HG03060 (cell line): ENCODE results near the gene ZNF790.
"Not testable (repeated sequence)": the region's sequence is repeated elsewhere in the genome, so short reads cannot be mapped to it uniquely, and the experiment has no call there.

ENCODE experiments used
- ATAC-seq: cut with Tn5 transposase; IDR thresholded peaks from one replicate; pipeline ENCODE4 v1.9.1; 2021; ENCODE audit warnings: low read depth, moderate number of reproducible peaks; ENCODE audit not compliant: unreplicated experiment

The ZNF790 gene

DNA sequence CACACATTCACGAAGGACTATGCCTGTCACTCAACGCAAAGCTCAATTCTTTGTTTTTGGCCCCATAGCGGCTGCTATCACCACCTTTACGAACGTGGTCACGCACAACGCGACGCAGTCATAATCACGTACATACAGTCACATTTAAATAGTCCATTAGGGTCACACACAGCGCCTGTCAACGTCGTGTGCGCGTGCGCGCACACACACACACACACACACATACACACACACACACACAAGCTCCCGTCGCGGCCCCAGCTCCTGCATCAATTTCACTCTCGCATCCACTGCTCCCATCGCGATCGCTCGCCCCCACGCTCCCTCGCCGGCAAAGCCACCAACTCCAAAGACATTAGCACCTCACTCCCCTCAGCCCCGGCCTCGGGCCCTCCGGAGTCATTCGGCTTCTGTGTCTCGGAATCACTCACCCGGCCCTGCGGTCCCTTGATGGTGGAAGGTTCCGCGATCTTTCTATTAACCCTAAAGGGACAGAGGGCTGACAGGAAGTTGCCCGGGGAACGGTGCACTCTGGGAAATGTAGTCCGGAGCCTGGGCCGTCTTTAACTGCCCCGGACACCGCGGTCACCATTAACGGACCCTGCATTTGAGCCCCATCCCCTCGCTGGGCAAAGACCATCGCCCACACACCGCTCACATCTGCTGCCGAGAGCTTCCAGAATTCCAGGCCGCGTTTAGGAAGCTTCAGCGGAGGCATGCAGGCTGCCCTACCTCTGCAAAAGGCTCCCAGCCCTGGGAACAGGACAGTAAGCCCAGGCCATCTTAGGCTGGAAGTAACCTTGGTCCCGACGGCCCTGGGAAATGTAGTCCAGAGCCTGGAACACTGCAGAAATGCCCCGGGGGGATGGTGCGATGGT is at the start of gene ZNF790:
Gene ZNF790, minus strand, starts transcription at position 482 of the 878 bp plus-strand sequence. CDS start 12,768 bp downstream, outside the sequence.
- no peak for ATAC-seq

GRCh38 chr19:36876993-36877938 is 39.1 kb upstream of the ZNF790 start:
- no peak for ATAC-seq

GRCh38 chr19:36851898-36852297 is 13.7 kb upstream of the ZNF790 start:
- ATAC-seq = no peak

DNA sequence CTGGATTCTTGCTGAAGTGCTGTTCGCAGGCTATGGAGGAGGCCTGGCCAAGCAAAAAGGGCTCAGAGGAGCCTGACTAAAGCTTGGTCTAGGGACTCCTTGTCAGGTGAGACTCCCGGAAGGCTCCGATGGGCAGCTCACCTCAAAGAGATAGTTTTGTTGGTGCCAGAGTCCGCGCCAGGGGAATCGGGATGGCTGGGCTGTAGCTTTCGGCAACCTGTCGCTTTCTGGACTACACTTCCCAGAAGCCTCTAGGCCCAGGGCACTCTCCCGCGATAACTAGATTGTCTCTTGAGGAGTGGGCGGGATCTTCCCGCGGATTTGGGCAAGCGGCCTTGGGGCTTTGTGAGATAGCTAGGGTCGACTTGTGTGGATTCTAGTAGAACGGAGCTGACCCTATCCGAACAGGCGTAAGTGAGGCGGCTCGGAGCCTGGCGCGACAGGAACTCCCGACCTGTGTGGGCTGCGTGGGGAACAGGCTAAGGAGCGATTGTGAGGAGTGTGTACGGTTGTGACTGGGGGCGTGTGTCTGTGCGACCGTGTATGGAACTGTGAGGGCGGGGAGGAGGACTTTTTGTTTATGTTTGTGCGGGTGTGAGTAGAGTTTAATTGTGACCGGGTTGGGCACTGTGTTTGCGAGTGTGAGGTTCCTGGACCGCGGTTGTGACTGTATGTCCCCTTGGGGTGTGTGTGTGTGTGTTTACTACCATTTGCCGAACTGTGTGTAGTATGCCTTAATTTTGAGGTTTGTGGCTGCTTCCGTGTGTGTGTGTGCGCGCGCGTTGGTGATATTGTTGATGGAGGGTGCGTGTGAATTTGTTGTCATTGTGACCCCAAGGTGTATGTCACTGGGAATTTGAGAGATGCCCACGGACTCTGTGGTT is 12.6 kb upstream of the ZNF790 start, which contains the start of gene ZNF345:
Gene ZNF345, plus strand, starts transcription at position 318 of the 884 bp plus-strand sequence. CDS start 25,955 bp downstream, outside the sequence.
- ATAC-seq = peak; percentile 76

- peak; percentile 50 for ATAC-seq
These were observed 11.7 kb upstream of the ZNF790 start for GRCh38 chr19:36849701-36850558.

DNA sequence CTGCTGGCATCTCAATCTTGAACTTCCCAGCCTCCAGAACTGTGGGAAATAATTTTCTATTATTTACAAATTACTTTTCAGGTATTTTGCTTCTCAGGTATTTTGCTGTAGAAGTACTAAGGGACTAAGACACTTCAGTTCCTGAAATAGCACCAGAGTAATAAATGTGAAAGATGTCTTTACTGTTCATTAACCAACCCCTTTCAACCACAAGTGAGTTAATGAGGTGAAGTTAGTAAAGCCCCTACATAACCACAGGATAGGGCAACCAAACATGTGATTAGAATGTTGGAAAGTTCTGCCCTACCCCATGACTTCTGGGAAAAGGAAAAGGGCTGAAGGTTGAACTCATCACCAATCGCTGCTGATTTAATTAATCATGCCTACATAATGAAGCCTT is 9.8 kb upstream of the ZNF790 start:
- no peak for ATAC-seq

GRCh38 chr19:36838784-36839324 is 667 bp upstream of the ZNF790 start:
- ATAC-seq = no peak

DNA sequence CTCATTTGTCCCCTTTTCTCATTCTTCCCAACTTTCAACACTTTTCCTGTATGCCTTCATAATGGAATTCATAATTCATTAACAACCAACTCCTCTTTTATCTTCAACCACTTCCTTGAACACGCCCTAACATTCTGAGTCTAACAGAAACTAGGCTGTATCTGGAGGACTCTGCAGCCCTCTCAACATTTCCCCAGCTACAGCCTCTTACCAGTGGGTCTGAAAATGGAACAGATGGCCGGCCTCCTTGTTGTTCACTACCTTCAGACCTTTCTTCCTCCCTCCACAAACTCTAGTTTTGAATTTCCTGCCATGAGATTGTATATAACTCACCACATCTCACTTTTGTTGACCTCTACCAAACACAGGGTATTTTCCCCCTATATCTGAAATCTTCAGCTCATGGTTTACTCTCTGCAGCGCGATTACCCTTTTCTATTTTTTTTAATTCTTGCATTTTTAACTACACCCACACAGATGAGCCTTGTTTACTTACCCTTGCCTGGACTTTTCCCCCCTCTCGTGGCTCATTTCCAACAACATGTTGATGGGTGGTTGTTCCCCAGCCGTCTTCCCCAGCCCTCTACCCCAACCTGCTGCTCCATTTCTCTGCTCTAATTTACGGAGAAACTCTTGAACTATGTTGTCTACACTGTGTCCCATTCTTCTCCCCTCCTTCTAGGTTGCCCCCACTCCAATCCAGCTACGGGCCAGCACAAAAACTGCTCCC is 846 bp downstream of the ZNF790 start:
- no peak for ATAC-seq

DNA sequence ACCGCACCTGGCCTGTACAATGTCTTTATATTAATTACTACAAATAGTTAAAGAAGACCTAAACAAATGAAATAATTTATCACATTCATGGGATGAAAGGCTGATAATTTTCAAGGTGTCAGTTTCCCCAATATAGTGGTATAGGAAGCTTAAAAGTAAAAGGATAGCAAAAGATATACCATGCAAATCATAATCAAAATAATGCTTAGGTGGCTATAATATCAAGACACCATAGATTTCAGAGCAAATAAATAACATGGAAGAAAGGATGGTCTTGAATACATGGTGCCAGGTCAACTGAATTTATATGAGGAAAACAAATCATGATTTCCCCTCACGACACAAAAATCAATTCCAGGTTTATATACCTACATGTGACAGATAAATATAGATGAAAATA is 4.8 kb downstream of the ZNF790 start:
- no peak for ATAC-seq

DNA sequence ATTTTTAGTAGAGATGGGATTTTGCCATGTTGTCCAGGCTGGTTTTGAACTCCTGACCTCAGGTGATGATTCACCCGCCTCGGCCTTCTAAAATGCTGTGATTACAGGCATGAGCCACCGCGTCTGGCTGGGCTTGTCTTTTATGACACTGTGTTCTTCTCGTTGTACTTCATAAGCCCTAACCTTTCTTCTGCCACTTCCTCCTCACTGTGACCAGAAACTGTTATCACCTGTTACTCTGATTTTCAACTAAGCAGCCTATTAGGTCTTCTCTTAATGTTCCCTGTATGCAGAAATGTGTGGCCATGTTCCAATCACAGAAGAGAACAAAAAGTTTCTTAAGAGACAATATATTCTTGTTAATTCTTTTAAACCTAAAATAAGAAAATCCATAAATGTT is 16.4 kb downstream of the ZNF790 start:
- ATAC-seq = no peak

DNA sequence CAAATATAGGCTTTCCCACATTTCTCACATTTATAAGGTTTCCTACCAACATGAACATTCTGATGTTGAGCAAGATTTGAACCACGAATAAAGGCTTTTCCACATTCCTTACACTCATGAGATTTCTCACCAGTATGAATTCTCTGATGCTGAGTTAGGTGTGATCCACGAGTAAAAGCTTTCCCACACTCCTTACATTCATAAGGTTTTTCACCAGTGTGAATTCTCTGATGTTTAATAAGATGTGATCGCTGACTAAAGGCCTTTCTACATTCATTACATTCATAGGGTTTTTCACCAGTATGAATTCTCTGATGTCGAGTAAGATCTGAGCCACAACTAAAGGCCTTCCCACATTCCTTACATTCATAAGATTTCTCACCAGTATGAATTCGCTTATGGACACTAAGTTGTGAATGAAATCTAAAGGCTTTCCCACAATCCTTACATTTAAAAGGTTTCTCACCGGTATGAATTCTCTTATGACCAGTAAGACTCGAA is 19.0 kb downstream of the ZNF790 start:
- no peak for ATAC-seq

GRCh38 chr19:36807029-36807428 is 31.2 kb downstream of the ZNF790 start:
- ATAC-seq = no peak

DNA sequence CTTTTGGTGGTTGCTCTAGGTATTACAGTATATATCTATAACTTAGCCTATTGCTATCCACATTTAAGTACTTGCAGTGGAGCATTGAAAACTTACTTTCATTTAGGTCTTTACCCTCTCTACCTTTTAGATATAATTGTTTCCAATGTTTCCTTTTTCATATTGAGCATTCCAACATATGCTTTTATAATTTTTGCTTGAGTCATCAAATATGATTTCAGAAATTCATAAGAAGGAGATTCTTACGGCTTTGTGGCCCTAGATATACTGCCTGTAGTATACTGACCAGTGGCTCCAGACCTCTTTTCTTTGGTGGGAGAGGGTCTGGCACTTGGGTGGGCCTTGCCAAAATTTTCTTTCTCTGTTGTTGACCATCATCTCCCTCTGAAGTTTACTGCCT is 32.8 kb downstream of the ZNF790 start:
- ATAC-seq = no peak

DNA sequence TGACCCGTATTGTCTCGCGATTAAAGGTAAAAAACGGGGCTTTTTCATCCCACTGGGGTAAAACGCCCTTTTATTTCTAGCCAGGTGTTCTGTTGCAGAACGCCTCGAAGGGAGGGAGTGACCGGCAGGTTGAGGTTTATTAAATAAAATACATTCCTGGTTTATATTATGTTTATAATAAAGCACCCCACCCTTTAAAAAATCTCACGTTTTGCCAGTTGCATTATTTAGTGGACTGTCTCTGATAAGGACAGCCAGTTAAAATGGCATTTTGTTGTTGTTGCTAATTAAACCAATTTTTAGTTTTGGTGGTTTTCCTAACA is 40.4 kb downstream of the ZNF790 start:
- no peak for ATAC-seq

GRCh38 chr19:36796714-36796992 is 41.5 kb downstream of the ZNF790 start:
- ATAC-seq = no peak

- ATAC-seq = not testable (repeated sequence)
These were observed 46.6 kb downstream of the ZNF790 start for GRCh38 chr19:36791420-36792141.

GRCh38 chr19:36775768-36776167 is 62.4 kb downstream of the ZNF790 start:
- no peak for ATAC-seq

DNA sequence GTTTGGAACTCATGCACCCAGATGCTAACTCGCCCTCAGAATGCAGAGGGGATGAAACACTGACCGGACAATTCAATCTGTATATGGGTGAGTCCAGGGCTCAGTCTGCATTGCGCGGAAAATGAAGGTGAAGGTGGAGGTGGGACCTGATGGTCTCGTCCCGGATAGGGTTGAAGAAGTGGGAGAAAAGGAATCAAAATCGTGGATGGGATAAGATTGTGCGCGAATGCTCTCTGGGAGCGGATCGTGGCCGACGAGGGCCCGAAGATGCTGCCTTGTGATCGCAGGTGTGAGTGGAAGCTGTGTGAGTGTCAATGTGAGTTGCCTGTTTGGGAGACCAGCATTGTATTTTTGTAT is 65.0 kb downstream of the ZNF790 start:
- ATAC-seq = no peak
